HG02678 (cell line): Measurements from ENCODE around the gene LMOD3.
A peak's percentile ranks its signal among the peaks of the same experiment; 100 is the strongest.

ENCODE experiments used
- ATAC-seq: cut with Tn5 transposase; IDR thresholded peaks from one replicate; pipeline ENCODE4 v1.9.1; 2021; ENCODE audit warnings: mild to moderate bottlenecking, moderate library complexity; ENCODE audit not compliant: unreplicated experiment

Gene LMOD3

DNA sequence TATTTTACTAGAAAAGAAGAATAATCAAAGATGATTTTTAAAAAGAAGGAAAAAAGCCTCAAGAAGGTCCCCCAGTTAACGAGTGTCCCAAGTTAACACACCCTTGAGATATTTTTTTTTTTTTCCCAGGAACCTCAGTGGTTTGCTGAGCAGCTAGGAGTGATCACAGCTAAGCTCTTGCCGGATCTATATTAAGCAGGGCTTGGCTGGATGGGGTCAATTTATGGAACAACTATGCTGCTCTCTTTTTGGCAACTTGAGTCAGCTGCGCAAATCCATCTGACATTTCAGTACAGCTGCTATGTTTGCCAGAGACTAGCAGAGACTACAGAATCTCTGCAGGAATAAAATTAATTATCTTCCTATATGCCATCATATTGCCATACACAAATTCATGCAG lies at the start of gene LMOD3:
LMOD3 (minus strand) TSS at position 193 of the 400 bp plus-strand sequence. CDS start 209 bp downstream, outside the sequence.
- no peak for ATAC-seq

- ATAC-seq: no peak
Observed at GRCh38 chr3:69172058-69172457, 49.7 kb upstream of the LMOD3 start.

GRCh38 chr3:69166446-69166845 lies 44.1 kb upstream of the LMOD3 start:
- no peak for ATAC-seq

- no peak for ATAC-seq
Observed at GRCh38 chr3:69165744-69166143, 43.3 kb upstream of the LMOD3 start.

- ATAC-seq: no peak
Observed at GRCh38 chr3:69164296-69164695, 41.9 kb upstream of the LMOD3 start.

- ATAC-seq: no peak
Observed at GRCh38 chr3:69162308-69162980, 40.0 kb upstream of the LMOD3 start.

DNA sequence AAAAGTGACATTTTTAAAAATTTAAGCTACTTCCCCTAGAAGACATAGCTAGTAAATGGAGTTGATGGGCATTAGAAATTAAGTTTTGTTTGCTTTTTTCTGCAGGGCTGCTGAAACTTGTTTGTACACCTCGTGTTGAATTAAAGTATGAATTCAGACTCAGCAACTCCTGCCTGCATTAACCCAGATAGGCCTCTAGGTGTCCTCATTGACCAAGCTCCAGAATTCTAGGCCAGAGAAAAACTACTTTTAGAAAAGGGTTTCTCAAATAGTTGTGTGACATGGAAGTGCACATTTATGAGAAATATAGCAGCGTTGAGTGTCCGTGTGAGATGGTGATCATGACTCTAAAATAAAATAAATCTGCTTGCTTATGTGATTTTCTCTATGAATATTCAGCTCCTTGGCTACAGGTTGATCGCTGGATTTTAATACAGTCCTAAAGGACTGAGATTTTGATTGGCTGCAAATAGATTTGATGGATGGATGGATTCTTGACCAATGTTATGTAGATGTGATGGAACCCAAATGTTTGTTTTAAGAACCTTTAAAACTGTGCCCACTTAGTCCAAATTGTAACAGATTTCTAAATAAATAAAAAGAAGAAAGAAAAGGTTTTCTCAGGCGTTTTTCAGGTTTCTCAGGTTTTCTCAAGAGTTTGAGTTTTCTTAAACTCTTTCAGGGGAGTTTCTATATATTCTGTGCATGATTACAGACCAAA lies 39.4 kb upstream of the LMOD3 start:
- peak; percentile 59 for ATAC-seq

DNA sequence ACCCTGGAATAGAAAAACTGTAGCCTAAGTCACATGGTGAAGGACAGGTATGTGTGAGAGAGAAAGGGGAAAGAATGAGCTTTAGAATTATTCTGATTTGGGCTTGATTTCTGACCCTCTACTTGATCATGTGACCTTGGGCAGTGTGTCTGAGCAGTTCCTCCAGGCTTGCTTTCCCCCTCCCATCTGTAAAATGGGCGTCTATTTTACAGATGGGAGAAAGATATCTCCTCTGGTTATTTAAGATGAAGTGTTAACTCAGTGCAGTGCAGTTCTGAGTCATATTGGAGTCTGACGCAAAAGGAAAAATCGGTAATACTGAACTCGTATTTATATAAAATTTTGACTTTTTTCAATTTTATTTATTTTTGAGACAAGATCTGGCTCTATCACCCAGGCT lies 38.1 kb upstream of the LMOD3 start:
- ATAC-seq: no peak

DNA sequence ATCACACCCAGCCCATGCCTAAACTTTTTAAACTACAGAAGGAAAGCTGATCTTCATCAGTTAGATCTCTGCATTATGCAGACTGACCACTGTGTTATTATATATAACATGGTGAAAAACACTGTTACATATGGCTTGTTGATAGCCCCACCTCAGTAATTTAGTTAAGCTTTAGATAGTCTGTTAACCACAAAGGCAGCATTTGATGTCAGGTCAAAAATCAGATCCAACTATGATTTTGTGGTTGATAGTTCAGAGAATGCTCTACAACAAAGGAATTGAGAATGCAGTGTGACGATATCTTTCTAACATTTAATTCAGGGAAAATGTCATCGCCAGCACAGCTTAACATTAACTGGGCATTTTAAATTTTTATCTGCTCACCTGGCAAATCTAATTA lies 37.7 kb upstream of the LMOD3 start:
- ATAC-seq: no peak

GRCh38 chr3:69149586-69149985 lies 27.2 kb upstream of the LMOD3 start:
- ATAC-seq: no peak

GRCh38 chr3:69145688-69146087 lies 23.3 kb upstream of the LMOD3 start:
- no peak for ATAC-seq

GRCh38 chr3:69144631-69145245 lies 22.3 kb upstream of the LMOD3 start:
- no peak for ATAC-seq

- no peak for ATAC-seq
Observed at GRCh38 chr3:69143612-69144011, 21.2 kb upstream of the LMOD3 start.

DNA sequence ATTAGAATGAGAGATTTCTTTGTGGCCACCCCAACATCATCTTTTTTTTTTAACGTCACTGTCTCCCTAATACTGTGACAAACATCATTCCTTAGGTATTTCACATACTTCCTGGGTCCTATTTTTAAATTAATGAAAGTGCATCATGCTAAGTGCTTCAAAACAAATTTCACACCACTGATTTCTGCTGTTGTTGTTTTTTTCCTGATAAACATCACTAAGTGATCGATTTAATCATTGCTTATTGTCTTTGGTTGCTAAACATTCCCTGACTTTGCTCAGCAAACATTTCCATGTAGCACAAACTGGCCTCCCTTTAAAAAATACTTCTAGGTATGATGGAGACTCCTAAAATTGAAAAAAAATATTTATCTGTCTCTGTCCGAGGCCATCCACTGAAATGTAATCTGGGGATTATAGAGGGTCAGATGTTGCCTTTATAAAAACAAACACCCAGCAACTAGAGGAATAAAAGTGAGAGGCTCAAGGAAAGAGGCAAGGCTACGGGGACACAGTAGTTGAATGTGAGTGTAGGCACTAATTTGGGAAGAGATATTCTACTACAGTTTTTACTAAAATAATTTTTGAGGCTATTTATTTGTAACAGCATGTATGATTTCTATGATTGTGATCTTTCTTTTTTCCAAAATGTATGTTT lies 20.5 kb upstream of the LMOD3 start:
- ATAC-seq: no peak

DNA sequence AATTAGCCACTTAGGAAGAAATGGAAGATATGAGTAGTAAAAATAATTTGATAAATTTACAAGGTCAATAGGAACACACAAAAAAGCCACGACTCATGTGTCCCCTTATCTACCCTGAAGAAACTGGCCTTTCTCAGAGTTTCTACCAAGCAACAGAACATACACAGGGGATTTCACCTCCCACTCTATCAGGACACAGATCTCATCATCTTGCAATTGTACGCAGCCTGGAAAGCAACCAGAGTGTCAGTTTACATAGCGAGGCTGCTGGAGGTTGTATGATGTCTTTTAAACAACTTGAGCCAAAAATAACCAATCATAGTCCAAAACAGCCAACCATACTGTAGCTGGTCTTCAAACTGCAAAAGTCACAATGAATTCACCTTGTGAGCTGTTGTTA lies 19.7 kb upstream of the LMOD3 start:
- no peak for ATAC-seq

- ATAC-seq: no peak
Observed at GRCh38 chr3:69141313-69141712, 18.9 kb upstream of the LMOD3 start.

- ATAC-seq: no peak
Observed at GRCh38 chr3:69137412-69137811, 15.0 kb upstream of the LMOD3 start.

- no peak for ATAC-seq
Observed at GRCh38 chr3:69137005-69137404, 14.6 kb upstream of the LMOD3 start.

DNA sequence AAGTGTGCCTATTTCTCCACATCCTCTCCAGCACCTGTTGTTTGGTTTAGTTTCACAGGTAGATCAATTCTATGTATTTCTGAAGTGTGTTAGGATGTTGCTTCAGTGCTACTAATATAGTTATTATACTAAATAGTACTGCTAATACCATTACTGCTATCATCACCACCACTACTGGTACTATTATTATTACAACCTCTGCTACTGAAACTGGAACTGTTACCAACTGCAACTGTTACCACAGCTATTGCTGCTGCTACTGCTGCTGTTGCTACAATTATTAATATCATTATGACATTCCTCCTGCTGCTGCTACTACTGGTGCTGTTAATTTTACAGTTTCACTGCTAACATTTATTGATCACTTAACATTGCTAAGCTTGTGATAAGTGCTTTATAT lies 8.3 kb upstream of the LMOD3 start:
- ATAC-seq: peak; percentile 76

GRCh38 chr3:69129531-69129930 lies 7.1 kb upstream of the LMOD3 start:
- ATAC-seq: no peak

GRCh38 chr3:69128509-69128908 lies 6.1 kb upstream of the LMOD3 start:
- no peak for ATAC-seq

DNA sequence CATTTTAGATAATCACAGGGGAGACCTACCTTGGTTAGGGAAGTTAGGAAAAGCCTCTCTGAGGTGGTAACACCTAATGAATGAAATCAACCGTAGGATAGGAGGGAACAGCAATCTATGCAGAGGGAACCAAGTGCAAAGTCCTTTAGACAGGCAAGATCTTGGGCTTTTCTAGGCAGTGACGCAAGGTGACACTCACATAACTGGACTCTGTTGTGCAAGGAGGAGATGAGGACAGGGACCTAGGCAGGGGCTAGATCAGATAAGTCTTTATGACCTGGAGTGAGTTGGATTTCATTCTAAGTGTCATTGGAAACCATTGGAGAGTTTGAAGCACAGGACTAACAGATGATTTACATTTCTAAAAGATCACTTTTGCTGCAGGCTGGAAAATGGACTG lies 4.6 kb upstream of the LMOD3 start:
- ATAC-seq: no peak
